Right atrium auricular region (tissue), 2 donors: ENCODE measurements around the gene EPS8. TPM values are rescaled to one million over a fixed set of nuclear protein-coding genes. Genes with fewer than 3 reads are reported as not detected.

Experiments
- DNase-seq: peaks from one replicate; pipeline ENCODE4 v3.0.0-alpha.2; 2019; ENCODE audit warnings: low spot score
- H3K27ac ChIP-seq, 2 donors: fragments of 200-600 bp; sonication (generic); 1 replicate in 1 of 2; 2 replicates in 1 of 2; pipeline ENCODE4 v1.5.1; 2016 to 2019
- H3K27me3 ChIP-seq, 2 donors: fragments of 200-600 bp; sonication (generic); one replicate each; pipeline versions ENCODE4 v1.5.1 to v1.6.0; 2017 to 2019
- H3K36me3 ChIP-seq: fragments of 200-600 bp; sonication (generic); one replicate; pipeline ENCODE4 v1.5.1; 2016
- H3K4me1 ChIP-seq, 2 donors: fragments of 200-600 bp; sonication (generic); one replicate each; pipeline versions ENCODE4 v1.5.1 to v1.6.0; 2017 to 2019
- H3K4me3 ChIP-seq, 2 donors: fragments of 200-600 bp; sonication (generic); 1 replicate in 1 of 2; 2 replicates in 1 of 2; pipeline ENCODE4 v1.5.1; 2017 to 2019; ENCODE audit warnings: mild to moderate bottlenecking in 1 of 2, moderate library complexity in 1 of 2
- H3K9me3 ChIP-seq, 2 donors: fragments of 200-600 bp; sonication (generic); one replicate each; pipeline ENCODE4 v1.5.1; 2019
- total RNA-seq, 2 donors: library from RNA; depleted of rRNA; stranded (reverse); fragments of >200 nt; gene quantifications; one replicate each; pipeline ENCODE4 v1.1.0, GENCODE V29; 2016
- TF ChIP-seq, protein P1 (sequence below), 2 donors: fragments of 200-600 bp; sonication (generic); IDR thresholded peaks; one replicate each; pipeline ENCODE4 v1.5.1; 2019; ENCODE audit warnings: antibody characterized with exemption in 2 of 2

The EPS8 gene
- total RNA-seq, 2 donors from 2014 or later = 46.9 to 72.3 TPM

DNA sequence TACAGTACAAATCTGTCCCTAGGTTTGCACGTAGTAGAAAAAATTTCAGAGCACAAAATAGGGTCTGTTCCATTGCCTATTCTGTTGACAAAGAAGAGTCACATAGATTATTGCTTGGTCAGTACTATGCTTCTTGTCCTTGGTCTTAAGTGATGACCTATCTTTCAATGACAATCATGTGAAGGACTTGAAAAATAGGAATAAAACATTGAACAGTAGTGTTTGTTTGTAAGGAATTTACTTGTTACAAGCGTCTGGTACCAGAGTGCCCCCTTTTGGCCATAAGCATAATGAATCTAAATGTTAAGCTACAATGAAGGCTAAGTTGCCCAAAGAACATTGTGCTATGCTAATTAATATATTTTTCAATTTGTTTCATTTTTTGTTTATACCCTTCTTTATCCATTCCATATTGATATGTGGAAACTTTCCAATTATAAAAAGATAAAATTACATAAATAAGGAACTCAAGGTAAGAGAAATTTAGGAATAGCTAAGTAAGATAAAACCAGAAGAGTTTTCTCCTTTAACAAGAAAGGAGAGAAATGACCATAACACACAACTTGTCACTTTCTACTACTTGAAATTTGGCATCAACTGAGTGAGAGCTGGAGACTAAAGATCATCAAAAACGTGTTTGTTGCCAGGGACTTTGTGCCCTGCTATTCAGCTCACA, 204.7 kb downstream of the EPS8 start:
- TF ChIP-seq, protein P1, sequence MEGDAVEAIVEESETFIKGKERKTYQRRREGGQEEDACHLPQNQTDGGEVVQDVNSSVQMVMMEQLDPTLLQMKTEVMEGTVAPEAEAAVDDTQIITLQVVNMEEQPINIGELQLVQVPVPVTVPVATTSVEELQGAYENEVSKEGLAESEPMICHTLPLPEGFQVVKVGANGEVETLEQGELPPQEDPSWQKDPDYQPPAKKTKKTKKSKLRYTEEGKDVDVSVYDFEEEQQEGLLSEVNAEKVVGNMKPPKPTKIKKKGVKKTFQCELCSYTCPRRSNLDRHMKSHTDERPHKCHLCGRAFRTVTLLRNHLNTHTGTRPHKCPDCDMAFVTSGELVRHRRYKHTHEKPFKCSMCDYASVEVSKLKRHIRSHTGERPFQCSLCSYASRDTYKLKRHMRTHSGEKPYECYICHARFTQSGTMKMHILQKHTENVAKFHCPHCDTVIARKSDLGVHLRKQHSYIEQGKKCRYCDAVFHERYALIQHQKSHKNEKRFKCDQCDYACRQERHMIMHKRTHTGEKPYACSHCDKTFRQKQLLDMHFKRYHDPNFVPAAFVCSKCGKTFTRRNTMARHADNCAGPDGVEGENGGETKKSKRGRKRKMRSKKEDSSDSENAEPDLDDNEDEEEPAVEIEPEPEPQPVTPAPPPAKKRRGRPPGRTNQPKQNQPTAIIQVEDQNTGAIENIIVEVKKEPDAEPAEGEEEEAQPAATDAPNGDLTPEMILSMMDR (IDR thresholded peaks at IDR 0.05) = peak; percentile 35 to 74
- Histone ChIP-seq H3K36me3 (no peaks in the 10 kb centered on the region), H3K4me1 (no peaks in the 10 kb centered on the region), H3K9me3 (no peaks in the 10 kb centered on the region), H3K27me3 (no peaks in the 10 kb centered on the region), H3K4me3 (no peak overlapping the region), H3K27ac (no peak overlapping the region)
- DNase-seq = no peak

DNA sequence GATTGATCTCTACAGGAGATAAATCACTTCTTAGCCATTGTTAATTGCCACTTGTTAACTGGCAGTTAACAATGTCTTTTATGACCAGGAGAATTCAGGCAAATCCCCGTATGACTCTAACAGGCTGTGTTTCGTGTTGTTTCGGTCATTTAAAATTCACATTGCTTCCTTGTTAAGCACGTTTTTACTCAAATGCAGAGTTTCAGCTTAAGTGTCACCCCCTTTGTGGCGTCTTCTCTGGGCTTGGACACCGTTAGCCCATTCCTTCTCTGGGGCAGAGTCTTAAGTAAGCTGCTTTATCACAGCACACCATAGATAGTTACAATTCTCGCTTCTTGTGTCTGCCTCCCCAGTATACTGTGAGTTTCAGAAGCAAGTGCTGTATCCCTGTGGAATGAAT, 205.4 kb downstream of the EPS8 start:
- H3K4me3 ChIP-seq = no peak overlapping the region
- DNase-seq = no peak
- no peaks in the 10 kb centered on the region for H3K27me3 ChIP-seq
- no peaks in the 10 kb centered on the region for H3K4me1 ChIP-seq
- no peaks in the 10 kb centered on the region for H3K36me3 ChIP-seq
- TF ChIP-seq, protein P1 (IDR thresholded peaks at IDR 0.05) = no peak
- no peaks in the 10 kb centered on the region for H3K9me3 ChIP-seq
- no peak overlapping the region for H3K27ac ChIP-seq

GRCh38 chr12:15581006-15581405, 208.2 kb downstream of the EPS8 start:
- no peaks in the 10 kb centered on the region for H3K4me1 ChIP-seq
- TF ChIP-seq, protein P1 (IDR thresholded peaks at IDR 0.05) = no peak
- no peaks in the 10 kb centered on the region for H3K36me3 ChIP-seq
- no peak overlapping the region for H3K27ac ChIP-seq
- no peaks in the 10 kb centered on the region for H3K27me3 ChIP-seq
- DNase-seq = no peak
- no peaks in the 10 kb centered on the region for H3K9me3 ChIP-seq
- H3K4me3 ChIP-seq = no peak overlapping the region

GRCh38 chr12:15580431-15580830, 208.8 kb downstream of the EPS8 start:
- Histone ChIP-seq H3K4me3 (no peak overlapping the region), H3K4me1 (no peaks in the 10 kb centered on the region), H3K27ac (no peak overlapping the region), H3K9me3 (no peaks in the 10 kb centered on the region), H3K27me3 (no peaks in the 10 kb centered on the region), H3K36me3 (no peaks in the 10 kb centered on the region)
- TF ChIP-seq, protein P1 (IDR thresholded peaks at IDR 0.05) = no peak
- no peak for DNase-seq

DNA sequence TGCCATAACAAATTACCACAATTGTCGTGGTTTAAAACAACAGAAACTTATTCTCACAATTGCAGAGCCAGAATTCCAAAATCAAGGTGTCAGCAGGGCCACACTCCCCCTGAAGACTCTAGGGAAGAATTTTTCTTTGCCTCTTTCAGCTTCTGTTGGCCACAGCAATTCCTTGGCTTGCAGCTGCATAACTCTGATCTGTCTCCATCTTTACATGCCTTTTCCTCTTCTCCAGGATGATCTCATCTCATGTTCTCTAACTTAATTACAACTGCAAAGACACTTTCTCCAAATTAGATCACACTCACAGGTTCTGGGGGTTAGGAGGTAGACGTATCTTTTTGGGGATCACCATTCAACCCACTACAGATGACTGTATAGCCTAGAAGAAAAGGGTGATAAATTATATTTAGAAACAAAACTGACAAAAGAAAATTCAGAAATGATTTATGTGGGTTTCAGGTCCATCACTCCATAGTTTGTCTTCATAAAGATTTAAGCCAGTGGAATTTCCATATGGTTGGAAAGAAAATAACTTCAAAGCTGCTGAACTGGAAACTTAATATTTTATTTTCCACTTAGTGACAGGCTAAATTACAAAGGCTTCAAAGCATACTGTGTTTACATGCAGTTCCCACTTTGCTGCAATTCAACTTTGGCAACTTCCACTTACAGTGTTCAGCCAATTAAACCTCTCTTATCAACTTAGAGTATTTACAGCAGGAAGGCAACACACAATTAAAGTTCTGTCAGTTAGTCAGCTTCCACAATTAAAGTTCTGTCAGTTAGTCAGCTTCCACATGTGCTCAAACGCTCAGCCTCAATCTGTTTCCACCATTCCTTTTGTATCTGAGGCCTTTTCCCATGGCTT, 213.3 kb downstream of the EPS8 start:
- no peaks in the 10 kb centered on the region for H3K27me3 ChIP-seq
- H3K4me1 ChIP-seq = no peaks in the 10 kb centered on the region
- no peaks in the 10 kb centered on the region for H3K9me3 ChIP-seq
- H3K27ac ChIP-seq = peak overlapping the region in 1 of 2 donors; percentile 30
- H3K36me3 ChIP-seq = no peaks in the 10 kb centered on the region
- TF ChIP-seq, protein P1 (IDR thresholded peaks at IDR 0.05) = no peak
- DNase-seq = no peak
- no peak overlapping the region for H3K4me3 ChIP-seq
